GM18505 (cell line): ENCODE data around the gene DUSP11.
"Not testable (repeated sequence)": the region's sequence is repeated elsewhere in the genome, so short reads cannot be mapped to it uniquely, and the experiment has no call there.

Experiments used
- ATAC-seq: cut with Tn5 transposase; IDR thresholded peaks from one replicate; pipeline ENCODE4 v1.9.1; 2021; ENCODE audit not compliant: unreplicated experiment
- POLR2A ChIP-seq: IDR thresholded peaks from 4 replicates; pipeline ENCODE4 v1.6.1; 2011; ENCODE audit warnings: borderline replicate concordance; ENCODE audit not compliant: insufficient read depth, insufficient read length; ENCODE audit errors: extremely low read depth

The DUSP11 gene

GRCh38 chr2:73718851-73719621, 60.9 kb downstream of the DUSP11 start:
- no peak for TF ChIP-seq POLR2A
- no peak for ATAC-seq

GRCh38 chr2:73718421-73718820, 61.5 kb downstream of the DUSP11 start:
- ATAC-seq: no peak
- no peak for TF ChIP-seq POLR2A

- not testable (repeated sequence) for ATAC-seq
These were observed 62.2 kb downstream of the DUSP11 start for GRCh38 chr2:73717695-73718094.

- no peak for TF ChIP-seq POLR2A
- ATAC-seq: no peak
These were observed 62.7 kb downstream of the DUSP11 start for GRCh38 chr2:73717251-73717606.

GRCh38 chr2:73716543-73717250, 63.2 kb downstream of the DUSP11 start:
- TF ChIP-seq POLR2A: no peak
- no peak for ATAC-seq

GRCh38 chr2:73714091-73714490, 65.8 kb downstream of the DUSP11 start:
- ATAC-seq: no peak
- no peak for TF ChIP-seq POLR2A
